ENCODE data around the gene CTSD.

Gene CTSD

DNA sequence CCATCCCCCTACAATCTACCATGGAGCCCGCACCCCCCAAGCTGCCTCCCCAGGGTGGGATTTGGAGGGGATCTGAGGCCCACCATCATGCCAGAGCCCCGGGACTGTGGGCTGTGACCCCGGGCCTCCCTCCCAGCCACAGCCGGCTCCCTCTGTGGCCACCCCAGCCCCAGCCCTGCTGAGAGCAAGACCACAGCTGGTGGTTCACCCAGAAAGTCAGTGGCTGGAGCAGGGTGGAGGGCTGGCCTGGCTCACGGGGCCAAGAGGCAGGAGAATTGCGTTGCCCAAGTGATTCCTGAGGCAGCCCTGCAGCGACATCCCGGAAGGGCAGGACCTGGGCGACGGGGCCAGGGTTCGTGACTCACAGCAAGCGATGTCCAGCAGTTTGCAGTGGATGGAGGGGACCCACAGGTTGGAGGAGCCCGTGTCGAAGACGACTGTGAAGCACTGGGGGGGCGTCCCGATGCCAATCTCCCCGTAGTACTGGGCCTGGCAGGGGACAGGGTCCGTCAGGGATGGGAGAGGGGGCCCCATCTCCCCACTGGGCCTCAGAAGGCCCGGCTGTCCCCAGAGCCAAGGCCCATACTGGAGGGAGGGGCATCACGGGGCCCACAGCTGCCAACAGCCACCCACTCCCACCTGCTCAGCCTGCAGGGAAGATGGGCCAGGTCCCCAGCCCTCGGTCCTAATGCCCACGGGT lies 4.4 kb downstream of the CTSD start:
- Mint-ChIP-seq H3K4me1 (ENCODE audit: low read depth) (peaks cover 88% of the 10 kb centered on the region), H3K36me3 (ENCODE audit: low read depth) (peaks cover 88% of the 10 kb centered on the region), H3K27ac (peak overlapping the region; percentile 96), H3K9me3 (no peaks in the 10 kb centered on the region), H3K27me3 (peaks cover 3% of the 10 kb centered on the region), H3K4me3 (peak overlapping the region; percentile 84)
- intact Hi-C loops (cut with micrococcal nuclease) = no loop called here

DNA sequence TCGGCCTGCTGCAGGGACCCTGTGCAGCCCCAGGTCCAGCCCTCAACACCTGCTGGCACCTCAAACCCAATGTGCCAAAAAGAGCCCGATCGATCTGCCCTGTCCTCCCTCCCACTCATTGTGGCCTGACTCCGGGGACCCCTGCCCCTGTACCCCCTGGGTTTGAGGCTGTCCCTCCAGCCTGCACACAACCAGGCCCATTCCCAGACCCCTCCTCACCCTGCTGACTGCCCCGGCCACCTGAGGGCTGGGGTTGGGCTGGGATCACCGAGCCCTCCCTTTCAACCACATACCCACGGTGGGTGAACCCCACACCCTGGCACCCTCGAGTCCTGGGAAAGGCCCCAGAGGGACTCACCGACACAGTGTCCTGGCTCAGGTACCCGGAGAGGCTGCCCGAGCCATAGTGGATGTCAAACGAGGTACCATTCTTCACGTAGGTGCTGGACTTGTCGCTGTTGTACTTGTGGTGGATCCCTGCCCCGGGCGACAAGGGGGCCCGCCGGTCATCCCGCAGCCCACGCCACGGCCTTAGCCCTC lies 5.0 kb downstream of the CTSD start:
- intact Hi-C loops (cut with micrococcal nuclease) = no loop called here
- H3K9me3 Mint-ChIP-seq = no peaks in the 10 kb centered on the region
- H3K4me3 Mint-ChIP-seq = peak overlapping the region; percentile 84
- peak overlapping the region; percentile 70 for H3K27ac Mint-ChIP-seq
- H3K36me3 Mint-ChIP-seq (ENCODE audit: low read depth) = peaks cover 94% of the 10 kb centered on the region
- H3K4me1 Mint-ChIP-seq (ENCODE audit: low read depth) = peaks cover 89% of the 10 kb centered on the region
- peaks cover 3% of the 10 kb centered on the region for H3K27me3 Mint-ChIP-seq

- Mint-ChIP-seq H3K4me1 (ENCODE audit: low read depth) (peaks cover 95% of the 10 kb centered on the region), H3K9me3 (no peaks in the 10 kb centered on the region), H3K27me3 (peaks cover 4% of the 10 kb centered on the region), H3K4me3 (peak overlapping the region; percentile 84), H3K27ac (peak overlapping the region; percentile 71), H3K36me3 (ENCODE audit: low read depth) (peaks cover 100% of the 10 kb centered on the region)
- intact Hi-C loops (cut with micrococcal nuclease) = no loop called here
These were observed 5.7 kb downstream of the CTSD start for GRCh38 chr11:1757861-1758610.

DNA sequence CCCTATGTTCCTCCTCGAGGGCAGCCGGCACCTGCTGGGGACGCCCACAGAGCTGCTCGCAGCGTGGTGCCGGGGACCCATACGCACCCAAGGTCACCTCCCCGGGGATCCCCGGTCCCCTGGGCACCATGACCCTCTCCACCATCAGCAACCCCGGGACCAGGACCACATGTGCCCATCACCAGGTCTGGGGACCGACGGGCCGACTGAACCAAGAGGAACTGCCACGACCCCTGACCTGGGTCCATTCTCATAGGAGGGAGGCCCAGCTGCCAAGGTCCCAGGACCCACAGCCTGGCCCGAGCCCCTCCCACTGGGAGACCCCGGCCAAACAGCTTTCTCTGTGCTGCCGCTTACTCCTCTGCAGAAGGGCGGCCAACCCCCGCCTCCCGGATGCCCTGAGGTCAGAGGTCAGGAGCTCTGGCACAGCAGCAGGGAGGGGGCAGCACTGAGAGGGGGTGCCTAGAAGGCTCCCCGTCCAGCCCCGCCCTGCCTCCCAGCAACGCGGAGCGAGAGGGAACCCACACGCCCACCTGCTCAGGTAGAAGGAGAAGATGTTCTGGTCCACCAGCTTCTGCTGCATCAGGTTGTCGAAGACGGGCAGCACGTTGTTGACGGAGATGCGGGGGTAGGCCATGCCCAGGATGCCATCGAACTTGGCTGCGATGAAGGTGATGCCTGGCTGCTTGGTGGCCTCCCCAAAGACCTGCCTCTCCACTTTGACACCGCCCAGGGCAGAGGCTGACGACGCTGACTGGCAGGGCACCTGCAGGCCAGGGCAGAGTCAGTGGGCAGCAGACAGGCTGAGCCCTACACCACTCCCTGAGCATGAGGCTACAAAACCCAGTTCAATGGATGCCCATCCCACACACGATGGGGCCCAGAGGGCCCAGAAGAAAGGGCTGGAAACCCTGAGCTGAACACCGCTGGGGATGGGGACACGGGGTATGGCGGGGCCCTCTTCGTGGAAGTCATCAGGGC lies 6.6 kb downstream of the CTSD start:
- intact Hi-C loops (cut with micrococcal nuclease) = no loop called here
- Mint-ChIP-seq H3K27me3 (peaks cover 8% of the 10 kb centered on the region), H3K36me3 (ENCODE audit: low read depth) (peaks cover 100% of the 10 kb centered on the region), H3K4me1 (ENCODE audit: low read depth) (peaks cover 95% of the 10 kb centered on the region), H3K9me3 (no peaks in the 10 kb centered on the region), H3K4me3 (peak overlapping the region; percentile 84), H3K27ac (peak overlapping the region; percentile 71)

- Mint-ChIP-seq H3K27ac (peak overlapping the region; percentile 45), H3K36me3 (ENCODE audit: low read depth) (peaks cover 99% of the 10 kb centered on the region), H3K27me3 (peaks cover 12% of the 10 kb centered on the region), H3K4me3 (no peak overlapping the region), H3K4me1 (ENCODE audit: low read depth) (peaks cover 95% of the 10 kb centered on the region), H3K9me3 (no peaks in the 10 kb centered on the region)
- intact Hi-C loops (cut with micrococcal nuclease) = no loop called here
These were observed 7.8 kb downstream of the CTSD start for GRCh38 chr11:1755692-1756561.

DNA sequence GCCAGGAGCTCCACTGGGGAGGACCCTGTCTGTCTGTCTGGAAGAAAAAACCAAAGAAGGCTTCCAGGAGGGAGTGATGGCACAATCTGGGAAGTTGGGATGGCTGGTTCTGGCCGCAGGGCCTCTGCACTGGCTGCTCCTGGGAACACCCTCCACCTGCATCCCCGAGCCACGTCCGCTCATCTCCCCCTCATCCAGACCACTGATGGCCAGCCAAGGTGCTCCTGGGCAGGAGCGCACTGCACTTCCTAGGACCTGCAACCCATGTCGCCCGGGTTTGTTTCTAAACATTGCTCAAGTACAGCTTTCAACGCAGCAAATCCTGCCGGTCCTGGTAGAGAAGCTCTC lies 8.4 kb downstream of the CTSD start:
- intact Hi-C loops (cut with micrococcal nuclease) = no loop called here
- H3K4me3 Mint-ChIP-seq = no peak overlapping the region
- peak overlapping the region; percentile 45 for H3K27ac Mint-ChIP-seq

DNA sequence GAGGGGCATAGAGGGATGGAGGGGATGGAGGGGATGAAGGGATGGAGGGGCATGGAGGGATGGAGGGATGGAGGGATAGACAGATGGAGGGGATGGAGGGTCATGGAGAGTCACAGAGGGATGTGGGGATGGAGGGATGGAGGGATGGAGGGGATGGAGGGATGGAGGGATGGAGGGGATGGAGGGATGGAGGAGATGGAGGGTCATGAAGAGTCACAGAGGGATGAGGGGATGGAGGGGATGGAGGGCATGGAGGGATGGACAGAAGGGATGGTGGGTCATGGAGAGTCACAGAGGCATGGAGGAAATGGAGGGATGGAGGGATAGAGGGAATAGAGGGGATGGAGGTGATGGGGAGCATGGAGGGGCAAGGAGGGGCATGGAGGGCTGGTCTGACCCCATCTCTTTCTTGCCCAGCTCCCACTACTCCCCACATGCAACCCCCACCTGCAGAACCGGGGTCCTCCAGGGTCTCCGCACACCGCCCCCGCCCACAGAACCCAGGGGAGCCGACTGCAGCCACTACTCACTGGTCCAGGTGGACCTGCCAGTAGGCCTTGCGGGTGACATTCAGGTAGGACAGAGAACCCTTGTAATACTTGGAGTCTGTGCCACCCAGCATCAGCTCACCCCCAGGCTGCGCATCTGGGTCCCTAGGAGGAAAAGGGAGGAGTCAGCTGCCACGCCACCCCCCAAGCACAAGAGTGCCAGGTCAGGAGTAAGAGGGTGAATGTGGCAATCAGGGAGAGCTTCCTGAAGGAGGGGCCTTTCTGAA lies 9.2 kb downstream of the CTSD start:
- H3K4me3 Mint-ChIP-seq = no peak overlapping the region
- peaks cover 94% of the 10 kb centered on the region for H3K4me1 Mint-ChIP-seq (ENCODE audit: low read depth)

More for the DNA sequence above, 8.4 kb downstream of the CTSD start:
- Mint-ChIP-seq H3K4me1 (ENCODE audit: low read depth) (peaks cover 94% of the 10 kb centered on the region), H3K27me3 (peaks cover 16% of the 10 kb centered on the region), H3K36me3 (ENCODE audit: low read depth) (peaks cover 92% of the 10 kb centered on the region), H3K9me3 (no peaks in the 10 kb centered on the region)

DNA sequence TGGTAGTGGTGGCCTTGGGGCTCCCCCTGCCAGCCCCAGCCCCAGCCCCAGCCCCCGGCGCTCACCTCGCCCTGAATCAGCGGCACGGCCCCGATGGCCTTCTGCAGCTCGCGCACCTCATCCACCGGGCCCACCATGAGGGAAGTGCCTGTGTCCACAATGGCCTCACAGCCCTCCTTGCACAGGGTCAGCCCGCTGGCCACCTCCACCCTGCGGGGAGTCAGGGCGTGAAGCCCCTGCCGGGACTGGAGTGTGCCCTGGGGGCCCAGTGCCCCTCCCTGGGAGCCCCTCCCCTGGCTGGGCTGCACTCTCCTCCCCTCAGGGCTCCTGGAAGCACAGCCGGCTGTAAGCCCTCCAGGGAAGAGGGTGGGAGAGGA lies 9.8 kb downstream of the CTSD start:
- no peak overlapping the region for H3K4me3 Mint-ChIP-seq
- no peaks in the 10 kb centered on the region for H3K9me3 Mint-ChIP-seq
- peaks cover 29% of the 10 kb centered on the region for H3K27me3 Mint-ChIP-seq
- H3K4me1 Mint-ChIP-seq (ENCODE audit: low read depth) = peaks cover 92% of the 10 kb centered on the region
- H3K36me3 Mint-ChIP-seq (ENCODE audit: low read depth) = peaks cover 78% of the 10 kb centered on the region
- H3K27ac Mint-ChIP-seq = no peak overlapping the region
- intact Hi-C loops (cut with micrococcal nuclease) = loop anchor here (5.0 kb wide), 1 partner anchor 38 kb away; no protein-coding TSS in a partner anchor

More for the DNA sequence above, 9.2 kb downstream of the CTSD start:
- Mint-ChIP-seq H3K27ac (no peak overlapping the region), H3K27me3 (peaks cover 24% of the 10 kb centered on the region), H3K36me3 (ENCODE audit: low read depth) (peaks cover 85% of the 10 kb centered on the region), H3K9me3 (no peaks in the 10 kb centered on the region)
- intact Hi-C loops (cut with micrococcal nuclease) = loop anchor here (5.0 kb wide), 1 partner anchor 38 kb away; no protein-coding TSS in a partner anchor

DNA sequence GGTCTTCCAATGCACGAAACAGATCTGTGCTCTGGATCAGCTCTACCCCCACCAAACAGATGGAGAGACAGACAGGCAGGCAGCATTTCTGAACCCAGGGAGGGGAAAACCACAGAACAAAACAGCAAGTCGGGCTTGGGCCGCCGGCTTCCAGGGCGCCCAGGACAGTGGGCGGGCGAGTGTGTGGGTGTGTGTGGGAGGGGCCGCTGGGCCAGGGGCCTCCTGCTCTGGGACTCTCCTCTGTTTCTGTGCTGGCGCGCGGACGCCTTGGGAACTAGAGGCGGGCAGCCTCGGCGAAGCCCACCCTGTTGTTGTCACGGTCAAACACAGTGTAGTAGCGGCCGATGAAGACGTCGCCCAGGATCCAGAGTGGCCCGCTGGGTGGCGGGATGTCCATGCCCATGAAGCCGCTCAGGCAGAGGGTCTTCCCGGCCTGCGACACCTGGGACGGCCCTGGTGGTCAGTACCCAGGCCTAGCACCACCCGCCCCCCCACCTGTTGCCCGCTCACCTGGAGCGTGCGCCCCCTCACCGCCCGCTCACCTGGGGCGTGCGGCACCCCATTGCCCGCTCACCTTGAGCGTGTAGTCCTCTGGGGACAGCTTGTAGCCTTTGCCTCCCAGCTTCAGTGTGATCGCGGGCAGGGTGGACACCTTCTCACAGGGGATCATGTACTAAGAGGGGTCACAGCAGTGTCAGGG lies 10.3 kb downstream of the CTSD start:
- intact Hi-C loops (cut with micrococcal nuclease) = loop anchor here (5.0 kb wide), 1 partner anchor 39 kb away; no protein-coding TSS in a partner anchor
- peaks cover 73% of the 10 kb centered on the region for H3K36me3 Mint-ChIP-seq (ENCODE audit: low read depth)
- H3K9me3 Mint-ChIP-seq = no peaks in the 10 kb centered on the region
- peaks cover 90% of the 10 kb centered on the region for H3K4me1 Mint-ChIP-seq (ENCODE audit: low read depth)
- H3K4me3 Mint-ChIP-seq = no peak overlapping the region
- no peak overlapping the region for H3K27ac Mint-ChIP-seq
- H3K27me3 Mint-ChIP-seq = peaks cover 34% of the 10 kb centered on the region

DNA sequence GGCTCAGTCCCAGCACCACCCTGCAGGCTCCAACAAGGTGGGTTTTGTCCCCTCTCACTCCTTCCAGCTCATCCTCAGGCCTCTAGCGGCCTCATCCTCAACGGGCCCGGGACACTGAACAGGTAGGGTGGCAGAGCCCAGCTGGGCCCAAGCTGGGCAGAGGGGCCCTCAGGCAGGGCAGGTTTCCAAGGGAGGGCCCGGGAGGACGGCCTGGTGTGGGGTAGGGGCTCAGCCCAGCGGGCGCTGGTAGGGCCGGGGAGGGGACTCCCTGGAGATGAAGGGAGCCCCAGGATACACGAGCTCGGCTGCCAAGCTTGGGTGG lies 10.9 kb downstream of the CTSD start:
- Mint-ChIP-seq H3K4me1 (ENCODE audit: low read depth) (peaks cover 88% of the 10 kb centered on the region), H3K27me3 (peaks cover 38% of the 10 kb centered on the region), H3K36me3 (ENCODE audit: low read depth) (peaks cover 68% of the 10 kb centered on the region), H3K27ac (no peak overlapping the region), H3K9me3 (no peaks in the 10 kb centered on the region), H3K4me3 (no peak overlapping the region)
- intact Hi-C loops (cut with micrococcal nuclease) = loop anchor here (5.0 kb wide), 1 partner anchor 39 kb away; no protein-coding TSS in a partner anchor

DNA sequence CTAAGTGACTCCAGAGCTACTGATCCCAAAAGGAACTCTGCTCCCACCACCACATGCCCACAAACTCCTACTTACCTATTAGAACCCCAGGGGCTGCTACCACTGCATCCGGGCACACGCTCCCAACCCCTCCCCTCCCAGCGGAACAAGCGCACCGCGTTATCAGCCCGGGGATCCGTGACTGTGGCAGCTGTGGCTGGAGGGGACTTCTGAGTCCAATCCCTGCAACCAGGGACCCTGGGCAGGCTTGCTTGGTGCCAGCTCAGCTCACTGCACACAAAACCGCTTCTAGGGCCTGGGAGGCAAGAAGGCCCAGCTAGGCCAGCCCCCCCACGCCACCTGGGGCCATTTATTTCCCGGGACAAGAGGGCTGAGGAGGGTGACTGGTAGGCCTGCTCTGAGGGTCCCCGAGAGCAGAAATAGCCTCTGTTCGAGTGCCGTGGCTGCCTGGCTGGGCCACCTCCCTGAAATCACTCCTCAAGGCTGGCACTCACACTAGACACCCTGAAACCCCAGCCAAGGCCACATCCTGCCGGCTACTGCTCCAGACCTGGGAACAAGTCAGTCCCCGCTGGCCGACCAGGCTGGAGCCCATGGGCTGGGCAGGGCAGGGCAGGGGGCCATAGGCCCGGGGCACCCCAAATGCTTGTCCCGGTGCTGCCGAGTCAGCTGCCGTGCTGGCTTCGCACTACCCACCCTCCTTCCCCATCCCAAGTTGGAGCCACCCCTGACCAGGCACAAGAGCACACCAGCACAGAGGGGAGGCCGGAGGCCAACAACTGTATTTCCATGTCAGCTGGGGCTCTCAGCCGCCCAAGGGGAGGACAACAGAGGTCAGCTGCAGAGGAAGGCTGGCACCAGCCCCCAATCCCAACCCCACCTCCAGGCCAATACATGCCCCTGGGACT lies 11.5 kb downstream of the CTSD start:
- intact Hi-C loops (cut with micrococcal nuclease) = loop anchor here (5.0 kb wide), 1 partner anchor 40 kb away; no protein-coding TSS in a partner anchor
- H3K9me3 Mint-ChIP-seq = no peaks in the 10 kb centered on the region
- no peak overlapping the region for H3K4me3 Mint-ChIP-seq
- peaks cover 82% of the 10 kb centered on the region for H3K4me1 Mint-ChIP-seq (ENCODE audit: low read depth)
- peaks cover 67% of the 10 kb centered on the region for H3K36me3 Mint-ChIP-seq (ENCODE audit: low read depth)
- peak overlapping the region; percentile 39 for H3K27ac Mint-ChIP-seq
- H3K27me3 Mint-ChIP-seq = peaks cover 44% of the 10 kb centered on the region
